ENCODE measurements around the gene RSPO3.
"Not testable (repeated sequence)": the region's sequence is repeated elsewhere in the genome, so short reads cannot be mapped to it uniquely, and the experiment has no call there.

Gene RSPO3

GRCh38 chr6:127207591-127208120 lies 89.2 kb downstream of the RSPO3 start:
- DNase-seq = peak; percentile 68

DNA sequence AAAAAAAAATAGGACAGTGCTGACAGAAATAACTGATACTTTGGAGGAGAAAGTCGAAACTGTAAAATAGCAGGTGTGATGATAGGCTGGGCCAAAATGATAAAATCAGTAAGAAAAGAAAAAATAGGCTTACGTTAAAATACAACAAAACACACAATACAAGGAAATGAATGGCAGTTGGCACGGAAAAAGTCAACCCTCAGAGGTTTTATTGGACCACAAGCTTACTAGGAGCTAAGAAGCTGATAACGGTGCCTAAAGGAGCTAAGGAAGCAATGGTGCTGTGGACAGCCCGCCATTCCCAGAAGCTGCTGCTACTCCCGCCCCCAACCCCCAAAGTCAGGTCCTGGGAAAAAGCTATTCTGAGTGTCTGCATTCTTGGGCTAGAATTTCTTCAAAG lies 92.3 kb downstream of the RSPO3 start:
- DNase-seq = no peak

DNA sequence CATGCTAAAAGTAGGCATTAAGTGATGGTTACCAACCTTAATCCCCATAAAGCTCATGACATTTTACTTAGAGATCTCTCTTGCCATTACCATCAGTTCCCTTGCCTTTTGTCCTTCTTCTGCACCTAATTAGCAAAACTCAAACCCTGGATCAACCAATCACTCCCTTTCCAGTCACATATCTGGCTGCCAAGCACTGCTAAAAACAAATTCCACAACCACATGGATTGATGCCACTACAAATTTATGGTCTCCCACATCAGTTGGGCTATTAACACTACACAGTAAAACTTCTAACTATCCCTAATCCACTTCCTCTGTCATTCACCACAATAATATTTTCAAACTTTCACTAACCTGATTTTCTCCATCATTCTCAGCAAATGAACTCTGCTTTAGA lies 93.9 kb downstream of the RSPO3 start:
- no peak for DNase-seq

GRCh38 chr6:127214032-127214431 lies 95.6 kb downstream of the RSPO3 start:
- not testable (repeated sequence) for DNase-seq

GRCh38 chr6:127214531-127214930 lies 96.1 kb downstream of the RSPO3 start:
- DNase-seq = not testable (repeated sequence)

GRCh38 chr6:127215931-127216330 lies 97.5 kb downstream of the RSPO3 start:
- DNase-seq = no peak

DNA sequence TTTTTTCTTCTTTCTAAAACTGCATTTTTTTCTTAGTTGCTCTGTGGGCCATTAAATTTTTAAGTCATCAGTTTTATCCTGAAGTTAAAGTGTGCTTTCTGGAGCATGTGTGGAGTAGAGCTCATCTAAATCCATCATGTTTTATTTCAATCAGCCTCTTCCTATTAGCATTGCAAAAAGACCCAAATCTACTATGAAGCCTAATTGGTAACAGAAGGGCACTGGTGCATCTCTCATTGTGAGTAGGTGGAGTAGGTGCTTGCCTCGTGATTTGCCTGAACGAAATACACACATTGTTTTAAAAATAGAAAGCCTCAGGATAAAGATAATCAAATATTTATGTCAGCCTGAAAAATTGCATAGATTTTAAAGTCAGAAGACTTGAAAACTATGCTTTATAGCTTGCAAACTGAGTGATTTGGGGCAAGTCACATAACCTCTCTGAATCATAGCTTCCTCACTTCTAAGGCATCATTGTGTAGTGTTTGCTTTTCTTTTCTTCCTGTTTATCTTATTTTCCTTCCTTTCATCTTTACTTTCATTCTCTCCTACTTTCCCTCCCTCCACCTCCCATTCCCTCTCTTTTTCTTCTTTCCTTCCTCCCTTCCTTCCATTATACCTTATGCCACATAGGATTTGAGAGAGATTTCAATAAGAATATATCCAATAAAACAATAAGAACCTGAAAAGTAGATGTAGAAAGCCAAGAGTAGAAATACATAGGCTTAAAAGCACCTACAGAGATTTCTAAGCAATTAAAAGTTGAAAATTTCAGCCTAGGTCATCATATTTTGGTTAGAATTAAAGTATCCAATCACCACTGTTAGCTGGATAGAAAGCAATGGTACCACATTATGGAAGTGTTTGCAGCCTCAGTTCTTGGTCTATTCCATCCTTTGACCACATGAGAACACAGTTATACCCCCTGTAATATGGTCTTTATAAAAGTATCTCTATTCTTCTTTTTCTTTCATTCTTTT lies 98.6 kb downstream of the RSPO3 start:
- peak; percentile 20 for DNase-seq

GRCh38 chr6:127219869-127220268 lies 101.4 kb downstream of the RSPO3 start:
- DNase-seq = no peak

DNA sequence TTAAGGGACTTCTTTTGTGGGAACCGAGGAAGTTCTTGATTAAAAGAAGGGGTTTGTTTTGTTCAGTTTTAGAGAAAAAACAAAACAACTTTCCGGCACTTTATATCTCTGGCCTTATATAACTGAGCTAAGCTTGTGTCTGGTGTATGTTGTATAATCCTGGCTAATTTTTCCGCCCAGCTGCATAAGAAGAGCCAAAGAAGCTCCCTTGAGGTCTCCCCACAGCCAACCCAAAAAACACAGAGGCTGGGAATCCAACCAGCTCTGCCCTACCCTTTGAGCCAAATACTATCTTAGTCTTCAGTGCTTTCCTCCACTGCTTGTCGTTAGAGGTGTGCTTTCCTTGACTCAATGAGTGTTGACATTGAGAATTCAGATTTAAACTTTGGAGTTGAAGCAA lies 102.7 kb downstream of the RSPO3 start:
- DNase-seq = no peak

- no peak for DNase-seq
These were observed 103.9 kb downstream of the RSPO3 start for GRCh38 chr6:127222418-127222817.

DNA sequence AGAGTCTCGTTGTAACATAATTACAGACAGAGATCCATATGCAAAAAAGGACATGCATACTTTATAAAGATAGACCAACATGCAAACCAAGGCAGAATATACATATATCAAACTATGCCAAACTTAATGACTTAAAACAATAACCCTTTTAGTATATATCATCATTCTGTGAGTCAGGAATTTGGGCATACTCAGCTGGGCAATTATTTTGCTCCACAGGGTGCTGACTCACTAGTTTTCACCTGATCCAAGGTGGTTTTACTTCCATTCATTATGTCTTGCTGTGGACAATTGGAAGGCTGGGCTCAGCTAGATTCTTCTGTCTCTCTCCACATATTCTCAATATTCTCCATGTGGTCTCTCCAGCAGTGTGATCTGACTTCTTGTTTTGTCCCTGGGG lies 107.0 kb downstream of the RSPO3 start:
- no peak for DNase-seq

DNA sequence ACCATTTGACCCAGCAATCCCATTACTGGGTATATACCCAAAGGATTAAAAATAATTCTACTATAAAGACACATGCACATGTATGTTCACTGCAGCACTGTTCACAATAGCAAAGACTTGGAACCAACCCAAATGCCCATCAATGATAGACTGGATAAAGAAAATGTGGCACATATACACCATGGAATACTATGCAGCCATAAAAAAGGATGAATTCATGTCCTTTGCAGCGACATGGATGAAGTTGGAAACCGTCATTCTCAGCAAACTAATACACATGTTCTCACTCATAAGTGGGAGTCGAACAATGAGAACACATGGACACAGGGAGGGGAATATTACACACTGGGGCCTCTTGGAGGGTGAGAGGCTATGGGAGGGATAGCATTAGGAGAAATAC lies 115.3 kb downstream of the RSPO3 start:
- DNase-seq = not testable (repeated sequence)

DNA sequence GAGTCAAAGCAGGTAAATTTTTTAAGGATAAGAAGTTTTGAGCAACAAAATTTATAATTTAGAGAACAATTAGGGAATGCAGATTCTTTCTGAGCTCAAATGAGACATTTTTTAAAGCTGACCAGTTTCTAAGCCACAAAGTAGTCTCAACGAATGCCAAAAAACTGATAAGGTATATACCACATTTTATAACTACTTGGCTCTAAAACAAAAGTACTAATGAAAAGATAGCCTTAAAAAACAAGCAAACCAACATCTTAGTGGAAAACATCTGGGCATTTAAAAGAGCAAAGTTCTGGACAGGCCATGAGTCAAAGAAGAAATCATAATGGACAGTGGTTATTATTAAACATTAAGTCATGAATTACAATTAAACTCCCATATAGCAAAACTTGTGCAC lies 125.0 kb downstream of the RSPO3 start:
- DNase-seq = no peak

Measured in HCEC 1CT (cell line).